Panc1 (cell line): ENCODE data around the gene MCU.

Experiments
- POLR2AphosphoS5 ChIP-seq: IDR thresholded peaks from 2 replicates; pipeline ENCODE4 v1.6.1; 2012; ENCODE audit warnings: mild to moderate bottlenecking, low read depth, low read length, moderate library complexity
- SIN3A ChIP-seq: IDR thresholded peaks from 2 replicates; pipeline ENCODE4 v1.6.1; 2012; ENCODE audit warnings: low read depth, mild to moderate bottlenecking, low read length, moderate library complexity, borderline replicate concordance; ENCODE audit not compliant: insufficient read depth
- TCF7L2 ChIP-seq: IDR thresholded peaks from 2 replicates; pipeline ENCODE4 v1.6.1; 2011; ENCODE audit warnings: mild to moderate bottlenecking, low read depth, low read length, inconsistent platforms
- TF ChIP-seq, protein P1 (sequence below): fragments of 450-650 bp; IDR thresholded peaks from 2 replicates; pipeline ENCODE4 v1.5.1; 2017; ENCODE audit warnings: mild to moderate bottlenecking

DNA sequence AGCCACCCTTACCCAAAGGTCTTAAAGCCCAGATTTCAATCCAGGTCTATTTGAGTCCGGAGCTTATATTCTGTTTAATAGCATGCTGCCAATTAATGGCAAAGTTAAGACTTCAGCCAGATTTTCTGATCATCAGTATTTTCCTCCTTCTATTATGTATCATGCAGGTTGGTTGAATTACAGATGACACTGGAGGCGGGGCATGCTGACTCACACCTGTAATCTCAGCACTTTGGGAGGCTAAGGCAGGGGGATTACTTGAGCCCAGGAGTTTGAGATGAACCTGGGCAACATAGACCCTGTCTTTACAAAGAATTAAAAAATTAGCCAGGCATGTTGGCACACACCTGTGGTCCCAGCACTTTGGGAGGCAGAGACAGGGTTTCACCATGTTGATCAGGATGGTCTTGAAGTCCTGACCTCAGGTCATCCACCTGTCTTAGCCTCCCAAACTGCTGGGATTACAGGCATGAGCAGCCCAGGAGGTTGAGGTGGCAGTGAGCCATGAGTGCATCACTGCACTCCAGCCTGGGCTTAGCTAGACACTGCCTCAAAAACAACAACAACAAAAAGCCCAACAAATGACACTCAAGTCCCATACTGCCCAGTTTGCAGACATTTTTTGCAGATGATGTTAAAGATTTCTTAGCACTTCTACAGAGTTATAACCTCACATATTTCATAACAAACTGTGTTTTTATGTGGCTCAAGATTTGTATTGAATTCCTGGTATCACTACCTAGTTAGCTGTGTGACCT lies 62.5 kb downstream of the MCU start:
- TF ChIP-seq, protein P1, sequence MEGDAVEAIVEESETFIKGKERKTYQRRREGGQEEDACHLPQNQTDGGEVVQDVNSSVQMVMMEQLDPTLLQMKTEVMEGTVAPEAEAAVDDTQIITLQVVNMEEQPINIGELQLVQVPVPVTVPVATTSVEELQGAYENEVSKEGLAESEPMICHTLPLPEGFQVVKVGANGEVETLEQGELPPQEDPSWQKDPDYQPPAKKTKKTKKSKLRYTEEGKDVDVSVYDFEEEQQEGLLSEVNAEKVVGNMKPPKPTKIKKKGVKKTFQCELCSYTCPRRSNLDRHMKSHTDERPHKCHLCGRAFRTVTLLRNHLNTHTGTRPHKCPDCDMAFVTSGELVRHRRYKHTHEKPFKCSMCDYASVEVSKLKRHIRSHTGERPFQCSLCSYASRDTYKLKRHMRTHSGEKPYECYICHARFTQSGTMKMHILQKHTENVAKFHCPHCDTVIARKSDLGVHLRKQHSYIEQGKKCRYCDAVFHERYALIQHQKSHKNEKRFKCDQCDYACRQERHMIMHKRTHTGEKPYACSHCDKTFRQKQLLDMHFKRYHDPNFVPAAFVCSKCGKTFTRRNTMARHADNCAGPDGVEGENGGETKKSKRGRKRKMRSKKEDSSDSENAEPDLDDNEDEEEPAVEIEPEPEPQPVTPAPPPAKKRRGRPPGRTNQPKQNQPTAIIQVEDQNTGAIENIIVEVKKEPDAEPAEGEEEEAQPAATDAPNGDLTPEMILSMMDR: no peak
- TF ChIP-seq POLR2AphosphoS5: no peak
- TF ChIP-seq TCF7L2: no peak
- TF ChIP-seq SIN3A: no peak
